ENCODE data around the gene SUFU. TPM values are rescaled to one million over a fixed set of nuclear protein-coding genes. Genes with fewer than 3 reads are reported as not detected.

Gene SUFU
- total and polyA plus RNA-seq, 2 of the 8 experiments (the other 6 are each of a cell fraction or from before 2014, with no cell fraction given), result 7.0 to 10.8 TPM

DNA sequence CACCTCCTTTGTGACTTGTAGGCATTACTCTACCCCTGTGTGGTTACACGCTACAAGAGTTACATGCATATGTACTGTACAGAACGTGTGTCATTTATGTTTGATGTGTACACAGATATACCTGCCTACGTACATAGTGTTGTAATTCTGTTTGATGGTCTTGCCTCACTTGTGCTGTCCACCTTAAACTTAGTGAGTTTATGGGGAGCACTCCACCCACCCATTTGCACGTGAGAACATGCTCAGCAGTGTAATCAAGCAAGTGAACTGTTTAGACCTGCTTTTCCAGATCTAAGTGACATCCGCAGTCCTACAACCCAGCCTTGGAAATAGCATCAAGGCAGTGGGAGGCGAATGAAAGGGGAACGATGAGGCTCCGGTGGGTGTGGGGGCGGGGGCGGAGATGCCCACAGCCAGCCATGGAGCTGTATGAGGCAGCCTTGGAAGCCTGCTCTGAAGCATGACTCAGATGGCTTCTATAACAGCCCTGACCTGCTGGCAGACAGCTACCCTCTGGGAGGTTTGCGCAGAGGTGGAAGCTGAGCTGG lies 52.1 kb downstream of the SUFU start (continued):
- no peak for TF ChIP-seq SIX5 (IDR thresholded peaks at IDR 0.05; ENCODE audit: low read depth, low read length)

Measured in H1 (cell line).